HG03521 (cell line): ENCODE data around the gene ASB6.
"Not testable (repeated sequence)": the region's sequence is repeated elsewhere in the genome, so short reads cannot be mapped to it uniquely, and the experiment has no call there.

Experiments
- ATAC-seq: cut with Tn5 transposase; IDR thresholded peaks from one replicate; pipeline ENCODE4 v1.9.1; 2021; ENCODE audit warnings: mild to moderate bottlenecking, moderate library complexity; ENCODE audit not compliant: unreplicated experiment

The ASB6 gene

DNA sequence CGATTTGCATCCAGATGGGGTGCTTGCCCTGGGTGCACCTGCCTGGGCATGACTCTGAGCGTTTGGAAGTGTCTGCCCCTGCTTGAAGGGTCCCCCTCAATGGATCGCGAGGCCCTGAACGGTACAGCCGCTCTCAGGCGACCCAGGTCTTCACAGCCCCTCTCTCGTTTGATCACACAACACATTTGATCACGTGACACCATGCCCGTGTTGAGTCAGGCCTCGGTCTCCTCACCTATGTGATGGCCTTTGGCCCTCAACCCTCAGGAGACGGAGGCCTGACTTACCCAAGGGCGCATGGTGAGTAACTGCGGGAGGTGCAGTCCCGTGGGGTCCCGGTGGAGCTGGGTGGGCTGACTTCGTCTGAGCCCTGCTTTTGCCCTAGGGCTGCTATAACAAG, 3.0 kb upstream of the ASB6 start:
- no peak for ATAC-seq

DNA sequence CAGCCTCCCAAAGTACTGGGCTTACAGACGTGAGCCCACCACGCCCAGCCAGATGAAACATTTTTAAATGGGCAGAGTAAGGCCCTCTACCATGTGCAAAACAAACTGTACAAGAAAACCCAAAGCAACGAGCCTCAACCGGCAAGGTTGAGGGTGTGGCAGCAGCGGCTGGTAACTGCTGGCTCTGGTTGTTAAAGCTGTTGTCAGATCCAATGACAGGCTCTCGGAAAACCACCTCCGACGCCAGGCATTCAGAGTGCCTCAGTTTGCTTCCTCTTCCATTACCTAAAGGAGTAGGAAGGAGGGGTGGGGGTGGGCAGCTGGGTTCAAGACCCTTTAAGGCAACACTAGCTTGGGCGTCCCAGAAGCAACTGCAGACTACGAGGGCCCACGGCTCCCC, 2.4 kb upstream of the ASB6 start:
- ATAC-seq, result no peak

DNA sequence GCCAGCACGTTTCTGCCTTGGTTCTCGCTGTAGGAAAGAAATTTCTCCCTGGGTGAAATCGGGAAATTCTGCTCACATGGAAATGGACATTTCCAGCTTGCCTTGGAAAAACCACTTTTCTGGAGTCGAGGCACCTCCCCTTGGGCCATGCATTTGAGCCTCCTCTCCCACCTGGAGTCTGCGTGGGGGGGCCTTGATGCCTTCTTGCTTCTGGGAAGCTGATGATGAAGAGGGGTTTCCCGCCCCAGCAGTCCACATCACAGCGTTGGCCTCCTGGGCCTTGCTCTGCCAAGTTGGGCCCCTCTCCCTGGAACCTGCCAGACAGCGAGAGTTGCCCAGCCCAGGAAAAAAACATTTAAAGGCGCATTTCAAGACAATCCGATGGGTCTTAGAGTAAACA, 1.8 kb upstream of the ASB6 start:
- no peak for ATAC-seq

DNA sequence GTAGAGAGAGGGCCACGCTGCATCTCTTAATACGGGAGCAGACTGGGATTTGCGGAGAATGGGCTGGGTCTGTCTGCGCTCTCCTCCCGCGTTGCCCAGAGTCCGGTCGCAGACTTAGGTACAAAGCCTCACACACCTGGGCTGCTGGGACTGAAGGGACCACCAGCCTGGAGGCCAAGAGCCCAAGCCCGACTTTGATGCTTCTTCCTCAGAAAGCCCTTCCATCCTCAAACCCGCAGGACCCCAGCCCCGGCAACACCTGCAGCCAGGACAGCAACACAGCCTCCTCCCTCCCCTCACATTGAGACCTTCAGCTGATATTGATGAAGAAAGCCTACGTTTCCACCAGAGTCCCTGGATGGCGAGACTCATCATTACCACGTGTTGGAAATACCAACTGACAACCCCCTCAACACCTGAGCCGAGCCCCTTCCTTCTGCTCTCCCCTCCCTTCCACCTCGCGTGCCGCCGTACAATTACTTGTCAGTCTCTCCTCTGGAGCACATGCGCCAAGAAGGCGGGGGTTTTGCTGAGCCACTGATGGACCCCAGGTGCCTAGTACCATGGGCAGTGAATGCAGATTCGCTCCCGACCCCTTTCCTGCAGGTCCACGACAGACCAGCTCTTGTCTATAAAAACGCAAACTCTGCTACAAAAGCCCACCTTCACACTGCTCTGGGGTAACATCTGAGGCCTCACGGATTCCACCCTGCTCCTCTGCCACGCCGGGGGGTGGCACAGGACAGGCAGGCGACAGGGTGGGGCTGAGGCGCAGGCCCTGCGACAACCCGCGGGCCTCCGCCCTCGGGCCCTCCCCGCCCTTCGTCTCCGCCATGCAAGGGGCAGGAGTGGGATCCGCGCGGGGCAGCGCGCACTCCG, 841 bp downstream of the ASB6 start:
- no peak for ATAC-seq

DNA sequence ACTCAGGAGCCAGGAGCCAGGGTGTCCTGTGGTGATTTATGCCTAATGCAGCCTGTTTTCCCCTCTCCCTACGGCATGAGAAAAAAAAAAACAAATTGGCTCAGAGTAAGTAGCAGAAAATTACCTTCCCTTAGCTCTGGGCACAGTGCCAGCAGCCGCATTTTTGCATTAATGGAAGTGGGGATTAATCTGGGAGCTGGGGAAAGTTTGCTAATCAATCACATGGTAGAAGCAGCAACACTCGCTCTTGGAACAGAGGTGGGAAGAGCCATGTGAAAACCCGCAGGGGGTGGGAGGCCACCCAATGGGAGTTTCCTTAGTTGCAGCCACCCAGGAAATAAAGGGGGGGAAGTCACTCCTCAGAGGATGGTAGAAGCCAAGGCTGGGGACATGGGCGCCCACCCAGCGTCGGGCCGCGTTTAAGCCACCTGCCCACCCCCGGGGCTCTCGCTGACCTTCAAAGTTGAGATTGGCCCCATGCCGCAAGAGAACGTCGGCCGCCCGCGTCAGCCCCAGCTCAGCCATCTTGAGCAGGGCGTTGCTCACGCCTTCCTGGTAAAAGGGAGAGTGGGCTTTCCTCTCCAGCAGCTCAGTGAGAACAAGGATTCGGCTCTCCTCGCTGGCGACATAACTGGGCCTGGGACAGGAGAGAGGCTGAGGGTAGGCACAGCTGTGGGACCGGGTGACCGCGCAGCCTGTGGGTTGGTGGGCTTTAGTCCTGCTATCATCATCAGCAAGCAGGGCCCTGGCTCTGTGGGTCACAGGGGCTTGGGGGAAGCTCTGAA, 1.7 kb downstream of the ASB6 start:
- ATAC-seq, result no peak

DNA sequence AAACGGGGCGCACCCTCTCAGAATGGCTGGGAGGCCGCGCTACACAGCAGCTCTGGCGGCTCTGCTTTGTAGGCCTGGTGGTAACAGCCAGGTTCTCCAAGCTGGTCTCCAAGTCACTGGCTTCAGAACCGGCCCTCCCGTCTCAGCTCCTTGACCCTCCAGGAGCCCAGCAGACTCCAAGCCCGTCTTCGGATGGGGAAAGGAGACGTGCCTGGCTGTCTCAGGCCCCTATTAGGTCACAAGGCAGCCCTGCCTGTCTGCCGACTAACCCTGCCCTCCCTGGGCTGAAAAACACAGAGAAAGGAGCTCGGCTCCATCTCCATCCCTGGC, 2.2 kb downstream of the ASB6 start:
- no peak for ATAC-seq

DNA sequence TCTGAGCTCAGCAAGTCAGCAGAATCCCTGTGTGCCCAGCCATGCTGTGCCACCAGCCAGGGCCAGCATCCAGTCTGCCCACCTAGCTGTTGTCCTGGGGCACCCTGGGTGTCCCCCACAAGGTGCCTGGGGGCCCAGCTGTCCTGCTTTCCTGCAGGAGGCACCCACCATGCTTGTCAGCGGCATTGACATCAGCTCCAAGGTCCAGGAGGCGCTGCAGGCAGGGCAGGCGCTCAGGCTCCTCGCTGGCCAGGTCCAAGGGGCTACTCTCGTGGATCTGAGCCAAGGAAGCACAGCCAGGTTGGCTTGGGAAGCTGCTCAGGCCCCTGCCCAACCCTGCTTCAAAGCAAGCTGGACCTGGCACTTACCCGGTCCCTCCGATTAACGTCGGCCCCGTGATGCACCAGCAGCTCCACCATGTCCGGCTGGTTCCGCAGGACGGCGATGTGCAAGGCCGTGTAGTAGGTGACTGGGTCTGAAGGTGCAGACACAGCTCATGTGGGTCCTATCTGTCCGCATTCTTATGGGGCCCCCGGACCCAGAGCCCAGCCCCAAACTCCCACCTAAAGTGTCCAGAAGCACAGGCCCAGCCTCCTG, 2.8 kb downstream of the ASB6 start:
- ATAC-seq, result no peak

DNA sequence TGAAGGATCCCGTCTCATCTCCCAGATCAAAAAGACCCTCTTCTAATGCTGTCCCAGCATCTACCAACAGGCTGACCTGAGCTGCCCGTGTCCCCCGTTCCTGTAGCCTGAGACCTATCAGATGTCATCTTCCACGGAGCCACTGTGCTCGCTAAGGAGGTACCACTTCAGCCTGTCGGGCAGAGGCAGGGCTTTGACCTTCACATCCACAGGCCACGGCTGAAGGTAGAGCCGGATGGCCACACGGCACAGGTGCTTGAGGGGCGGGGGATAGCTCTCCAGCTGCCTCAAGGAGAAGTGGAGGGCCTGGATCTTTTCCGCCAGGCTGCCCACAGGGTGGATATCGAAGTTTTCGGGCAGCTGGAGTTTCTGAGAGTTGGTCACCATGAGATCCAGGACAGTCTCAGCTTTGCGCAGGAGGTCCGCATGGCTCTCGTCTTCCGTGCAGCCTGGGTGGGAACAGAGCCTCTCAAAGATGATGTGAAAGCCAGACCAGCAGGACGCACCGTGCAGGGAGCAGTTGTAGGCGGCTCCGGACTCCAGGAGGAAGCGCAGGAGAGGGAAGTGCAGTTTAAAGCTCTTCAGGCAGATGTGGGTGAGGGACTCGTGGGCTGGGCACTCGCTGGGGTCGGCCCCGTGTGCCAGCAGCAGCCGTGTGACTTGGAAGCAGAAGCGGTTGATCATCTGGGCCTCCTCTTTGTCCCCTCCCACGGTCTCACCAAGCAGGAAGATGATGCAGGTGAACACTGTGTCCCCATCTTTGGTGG, 4.1 kb downstream of the ASB6 start:
- no peak for ATAC-seq

DNA sequence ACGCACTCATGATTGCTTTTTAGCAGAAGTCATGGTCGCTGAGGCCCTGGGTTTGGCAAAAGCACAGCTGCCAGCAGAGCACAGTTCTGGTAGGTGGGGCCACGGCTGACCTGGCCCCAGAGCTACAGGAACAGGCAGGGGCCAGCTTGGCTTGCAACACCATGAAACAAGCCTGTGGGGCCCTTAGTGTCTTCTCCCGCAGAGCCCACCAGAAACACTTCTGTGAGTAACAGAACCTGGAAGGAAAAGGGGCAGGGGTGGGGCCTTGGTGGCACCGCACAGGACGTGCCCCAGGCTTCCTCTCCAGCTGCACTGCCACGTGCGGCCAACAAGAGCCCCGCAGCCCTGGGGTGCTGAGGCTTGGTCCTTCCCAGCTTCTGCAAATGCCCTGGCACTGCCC, 4.8 kb downstream of the ASB6 start:
- no peak for ATAC-seq

DNA sequence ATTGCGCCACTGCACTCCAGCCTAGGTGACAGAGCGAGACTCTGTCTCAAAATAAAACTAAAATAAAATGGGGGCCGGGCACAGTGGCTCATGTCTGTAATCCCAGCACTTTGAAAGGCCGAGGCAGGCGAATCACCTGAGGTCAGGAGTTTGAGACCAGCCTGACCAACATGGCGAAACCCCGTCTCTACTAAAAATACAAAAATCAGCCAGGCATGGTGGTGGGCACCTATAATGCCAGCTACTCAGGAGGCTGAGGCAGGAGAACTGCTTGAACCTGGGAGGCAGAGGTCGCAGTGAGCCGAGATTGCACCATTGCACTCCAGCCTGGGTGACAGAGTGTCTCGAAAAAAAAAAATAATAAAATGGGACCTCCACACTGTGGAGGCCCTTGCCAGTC, 5.6 kb downstream of the ASB6 start:
- not testable (repeated sequence) for ATAC-seq

DNA sequence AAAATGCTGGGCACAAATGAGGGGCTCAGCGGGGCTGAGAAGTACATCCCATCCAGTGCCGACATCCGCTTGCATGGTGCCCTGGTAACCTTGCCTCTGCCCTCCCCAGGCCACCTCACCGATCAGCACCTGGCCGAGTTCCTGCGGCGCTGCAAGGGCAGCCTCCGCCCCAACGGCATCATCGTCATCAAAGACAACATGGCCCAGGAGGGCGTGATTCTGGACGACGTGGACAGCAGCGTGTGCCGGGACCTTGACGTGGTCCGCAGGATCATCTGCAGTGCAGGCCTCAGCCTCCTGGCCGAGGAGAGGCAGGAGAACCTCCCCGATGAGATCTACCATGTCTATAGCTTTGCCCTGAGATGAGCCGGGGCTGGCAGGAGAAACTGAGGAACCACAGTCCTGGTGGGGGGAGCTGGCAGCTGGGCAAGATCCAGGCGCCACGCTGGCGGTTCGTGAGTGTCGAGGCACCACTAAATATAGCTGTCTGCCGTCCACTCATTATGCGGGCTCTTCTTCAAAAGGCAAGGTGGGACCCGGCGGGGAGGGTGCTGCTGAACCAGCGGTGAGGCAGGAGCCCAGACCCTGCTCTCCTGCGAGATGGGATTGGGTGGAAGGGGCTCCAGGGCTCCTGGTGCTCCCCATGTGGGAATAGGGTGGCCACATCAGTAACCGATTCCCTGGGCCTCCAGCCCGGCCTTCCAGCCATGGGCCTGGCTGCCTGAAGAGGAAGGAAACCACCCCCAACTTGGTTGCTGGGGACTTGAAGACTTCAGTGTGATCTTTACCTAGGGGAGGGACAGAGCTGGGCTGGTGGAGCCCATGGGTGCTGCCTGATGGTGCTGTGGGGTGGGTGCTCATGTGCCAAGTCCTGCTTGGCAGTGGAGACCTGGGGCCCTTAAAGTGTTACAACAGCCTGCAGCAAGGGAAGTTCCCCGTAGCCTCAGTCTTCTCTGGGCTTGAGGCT, 6.6 kb downstream of the ASB6 start:
- ATAC-seq, result no peak

DNA sequence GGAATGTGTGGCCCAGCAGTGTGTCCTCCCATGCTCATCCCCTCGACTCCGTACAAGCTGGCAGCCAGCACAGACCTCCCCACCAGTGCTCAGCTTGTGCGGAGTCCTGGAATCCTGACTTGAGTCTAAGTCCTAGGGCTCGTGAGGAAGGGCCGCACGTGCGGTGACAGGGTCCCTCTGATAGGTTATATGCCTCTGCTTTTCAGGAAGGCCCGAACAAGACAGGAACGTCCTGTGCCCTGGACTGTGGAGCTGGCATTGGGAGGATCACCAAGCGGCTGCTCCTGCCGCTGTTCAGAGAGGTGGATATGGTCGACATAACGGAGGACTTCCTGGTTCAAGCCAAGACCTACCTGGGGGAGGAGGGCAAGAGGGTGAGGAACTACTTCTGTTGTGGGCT, 8.1 kb downstream of the ASB6 start:
- ATAC-seq, result no peak

DNA sequence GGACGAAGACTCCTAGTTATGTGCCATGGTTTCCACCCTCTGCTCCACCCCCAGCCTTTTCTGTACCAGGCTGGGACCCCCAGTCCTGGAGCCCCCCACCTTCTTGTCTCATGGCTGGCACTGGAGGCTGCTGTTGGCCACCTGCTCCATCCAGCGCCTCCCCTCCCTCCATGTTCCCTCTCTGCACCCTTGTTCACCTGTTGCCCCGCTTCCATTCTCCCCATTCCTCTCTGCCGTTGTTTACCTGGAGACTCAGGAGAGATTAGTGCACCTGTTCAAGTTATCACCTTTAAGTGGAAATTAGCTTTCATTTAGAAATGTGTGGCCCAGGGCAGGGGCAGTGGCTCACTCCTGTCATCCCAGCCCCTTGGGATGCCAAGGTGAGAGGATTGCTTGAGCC, 8.7 kb downstream of the ASB6 start:
- no peak for ATAC-seq

DNA sequence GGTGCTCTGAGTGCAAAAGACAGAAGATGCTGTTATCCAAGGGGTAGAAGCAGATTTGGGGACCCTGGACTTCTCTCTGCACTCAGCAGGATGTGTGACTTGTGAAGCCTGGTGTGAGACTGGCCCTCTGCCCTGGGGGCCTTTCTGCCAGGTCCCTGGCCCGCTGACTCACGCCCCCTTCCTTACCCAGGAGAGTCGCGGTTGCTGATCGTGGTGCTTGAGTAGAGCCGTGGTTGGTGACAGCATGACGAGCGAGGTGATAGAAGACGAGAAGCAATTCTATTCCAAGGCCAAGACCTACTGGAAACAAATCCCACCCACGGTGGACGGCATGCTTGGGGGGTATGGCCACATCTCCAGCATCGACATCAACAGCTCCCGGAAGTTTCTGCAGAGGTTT, 9.5 kb downstream of the ASB6 start:
- no peak for ATAC-seq

DNA sequence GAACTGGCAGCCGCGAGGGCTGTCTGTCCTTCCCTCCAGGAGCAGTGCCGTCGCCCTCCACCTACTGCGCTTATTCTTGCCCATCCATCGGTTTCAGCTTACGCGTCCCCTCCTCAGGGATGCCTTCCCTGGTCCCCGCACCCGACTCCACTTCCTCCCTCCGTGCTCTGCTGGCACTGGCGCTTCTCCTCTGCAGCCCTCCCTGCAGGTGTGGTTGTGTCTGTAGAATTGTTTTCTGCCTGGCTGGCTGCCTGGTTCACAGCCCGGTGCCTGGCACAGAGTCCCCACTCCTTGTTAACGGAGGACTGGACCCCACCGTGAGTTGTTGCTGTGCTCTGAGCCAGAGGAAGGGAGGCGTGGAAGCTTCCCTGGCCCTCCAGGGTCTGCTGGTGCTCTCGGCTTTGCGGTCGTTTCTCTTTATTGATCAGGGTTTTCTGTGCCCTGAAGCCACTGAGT, 10.2 kb downstream of the ASB6 start:
- ATAC-seq, result no peak

DNA sequence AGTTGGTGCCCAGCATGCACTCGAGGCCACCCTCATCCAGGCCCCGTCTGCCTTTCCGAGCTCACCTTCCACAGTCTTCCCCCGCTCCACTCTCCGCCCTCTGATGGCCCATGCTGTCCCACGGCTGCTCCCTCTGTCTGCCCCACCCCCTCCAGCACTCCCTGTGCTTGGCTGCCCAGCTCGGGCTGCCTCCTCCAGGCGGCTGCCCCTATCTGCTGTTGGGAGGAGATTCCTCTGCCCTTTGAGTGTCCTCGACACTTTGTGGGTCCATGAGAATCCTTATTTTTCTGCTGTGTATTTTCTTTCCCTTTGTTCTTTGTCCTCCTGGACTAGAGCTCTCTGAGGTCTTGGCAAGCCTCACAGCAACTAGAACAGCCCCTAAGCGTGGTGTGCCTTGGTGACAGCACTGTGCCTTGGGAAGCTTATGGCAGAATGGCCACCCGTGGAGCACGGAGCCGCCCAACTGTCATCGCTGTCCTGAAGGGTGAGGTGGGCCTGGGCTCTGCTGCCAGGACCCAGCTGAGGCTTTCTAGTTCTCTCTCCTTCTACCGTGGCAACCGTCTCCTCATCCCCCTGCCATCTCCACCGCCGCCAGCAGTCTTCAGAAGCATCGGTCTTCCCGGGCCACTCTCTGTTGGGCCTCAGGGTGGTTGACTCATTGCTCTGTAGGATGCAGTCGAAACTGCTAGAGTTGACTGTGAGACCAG, 10.8 kb downstream of the ASB6 start:
- ATAC-seq, result no peak

DNA sequence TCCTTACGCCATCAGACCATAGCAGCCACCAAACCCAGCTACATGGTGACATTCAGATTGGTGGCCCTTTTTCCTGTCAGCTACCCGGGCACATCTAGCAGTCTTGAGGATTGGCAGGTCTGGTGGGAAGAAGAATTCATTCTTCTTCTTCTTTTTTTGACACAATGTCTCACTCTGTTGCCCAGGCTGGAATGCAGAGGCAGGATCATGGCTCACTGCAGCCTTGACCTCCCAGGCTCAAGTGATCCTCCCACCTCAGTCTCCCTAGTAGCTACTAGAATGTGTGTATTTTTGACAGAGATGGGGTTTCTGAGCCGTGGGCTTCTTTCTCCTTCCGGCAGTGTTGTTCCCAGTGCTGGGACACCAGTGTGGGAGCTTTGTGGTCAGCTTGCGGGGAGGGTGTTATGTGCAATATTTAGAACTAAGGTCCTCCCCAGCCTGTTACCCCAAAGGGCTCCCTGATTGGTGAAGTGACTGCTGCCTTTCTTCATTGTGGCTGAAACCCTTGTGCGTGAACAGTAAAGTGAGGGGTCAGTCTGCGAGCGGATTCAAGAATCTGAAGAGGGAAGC, 12.6 kb downstream of the ASB6 start:
- no peak for ATAC-seq

DNA sequence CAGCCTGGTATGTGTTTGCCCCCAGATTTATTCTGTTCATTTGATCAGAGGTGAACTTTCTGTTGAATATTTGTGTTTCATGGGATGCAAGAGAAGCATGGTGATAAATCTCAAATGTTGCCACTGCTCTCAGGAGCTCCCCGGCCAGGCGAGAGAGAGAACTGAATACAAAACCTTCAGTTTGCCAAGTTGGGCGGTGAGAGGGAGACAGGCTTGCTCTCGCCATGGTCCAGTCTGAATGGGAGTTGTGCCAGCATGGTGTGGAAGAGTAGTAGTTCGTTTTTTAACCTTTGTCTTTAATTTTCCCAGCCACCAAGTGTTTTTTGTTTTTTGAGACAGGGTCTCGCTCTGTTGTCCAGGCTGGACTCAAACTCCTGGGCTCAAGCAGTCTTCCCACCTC, 13.2 kb downstream of the ASB6 start:
- ATAC-seq, result no peak
